Tibial artery (tissue), 4 donors: ENCODE measurements around the gene PHRF1.

Experiments used
- DNase-seq, 2 donors: peaks; one replicate each; pipeline ENCODE4 v3.0.0-alpha.2; 2019
- H3K27ac ChIP-seq, 2 donors: fragments of 200-600 bp; sonication (generic) in 1 of 2; 1 replicate in 1 of 2; 2 replicates in 1 of 2; pipeline ENCODE4 v1.5.1; 2018 to 2019; ENCODE audit warnings: mild to moderate bottlenecking in 1 of 2
- H3K27me3 ChIP-seq, 2 donors: fragments of 200-600 bp; sonication (generic) in 1 of 2; one replicate each; pipeline versions ENCODE4 v1.5.1 to v1.6.0; 2016 to 2019
- H3K36me3 ChIP-seq, 3 donors: fragments of 200-600 bp; sonication (generic) in 2 of 3; one replicate each; pipeline ENCODE4 v1.5.1; 2016 to 2019; ENCODE audit warnings: mild to moderate bottlenecking in 2 of 3
- H3K4me1 ChIP-seq, 4 donors: fragments of 200-600 bp; sonication (generic) in 2 of 4; 1 replicate in 3 of 4; 2 replicates in 1 of 4; pipeline ENCODE4 v1.5.1; 2016 to 2019
- H3K4me3 ChIP-seq, 2 donors: fragments of 200-600 bp; sonication (generic) in 1 of 2; 1 replicate in 1 of 2; 2 replicates in 1 of 2; pipeline ENCODE4 v1.5.1; 2018 to 2019; ENCODE audit warnings: mild to moderate bottlenecking in 2 of 2
- H3K9me3 ChIP-seq, 3 donors: fragments of 200-600 bp; sonication (generic) in 1 of 3; one replicate each; pipeline ENCODE4 v1.5.1; 2016 to 2019
- CTCF ChIP-seq, 2 experiments: fragments of 200-600 bp in 1 of 2; fragments of 450-650 bp in 1 of 2; IDR thresholded peaks; one replicate each; pipeline ENCODE4 v1.5.1; 2017 to 2019; ENCODE audit warnings: antibody characterized with exemption in 2 of 2, mild to moderate bottlenecking in 1 of 2, moderate library complexity in 1 of 2
- intact Hi-C: fragments of 100-400 bp; cut with DNase I; formaldehyde crosslinking; loops from one replicate; pipeline ENCODE4 v1.15.0; 2023; ENCODE audit warnings: low total_unique reads

PHRF1 gene

GRCh38 chr11:619628-620050 is 43.4 kb downstream of the PHRF1 start:
- peaks cover 0 to 44% (median 5%) of the 10 kb centered on the region in 3 donors for H3K36me3 ChIP-seq
- no peak for DNase-seq
- H3K9me3 ChIP-seq: no peaks in the 10 kb centered on the region
- no peak overlapping the region for H3K4me3 ChIP-seq
- peaks cover 0 to 1% of the 10 kb centered on the region in 2 donors for H3K27me3 ChIP-seq
- intact Hi-C loops: no loop called here
- peaks cover 0 to 14% (median 9%) of the 10 kb centered on the region in 4 donors for H3K4me1 ChIP-seq
- H3K27ac ChIP-seq: no peak overlapping the region
- TF ChIP-seq CTCF (IDR thresholded peaks at IDR 0.05): no peak

- TF ChIP-seq CTCF (IDR thresholded peaks at IDR 0.05): no peak
- Histone ChIP-seq H3K27me3 (peaks cover 0 to 5% of the 10 kb centered on the region in 2 donors), H3K4me1 (peaks cover 0 to 8% (median 4%) of the 10 kb centered on the region in 4 donors), H3K27ac (no peak overlapping the region), H3K4me3 (no peak overlapping the region), H3K36me3 (peaks cover 0 to 46% (median 5%) of the 10 kb centered on the region in 3 donors), H3K9me3 (no peaks in the 10 kb centered on the region)
- intact Hi-C loops: no loop called here
- DNase-seq: no peak
Observed at GRCh38 chr11:620201-620600, 43.9 kb downstream of the PHRF1 start.

- H3K4me1 ChIP-seq: peaks cover 0 to 3% (median 2%) of the 10 kb centered on the region in 4 donors
- H3K4me3 ChIP-seq: no peak overlapping the region
- H3K9me3 ChIP-seq: no peaks in the 10 kb centered on the region
- peaks cover 0 to 46% (median 5%) of the 10 kb centered on the region in 3 donors for H3K36me3 ChIP-seq
- intact Hi-C loops: no loop called here
- no peak overlapping the region for H3K27ac ChIP-seq
- no peak for TF ChIP-seq CTCF (IDR thresholded peaks at IDR 0.05)
- no peak for DNase-seq
- H3K27me3 ChIP-seq: peaks cover 0 to 5% of the 10 kb centered on the region in 2 donors
Observed at GRCh38 chr11:620935-621814, 44.9 kb downstream of the PHRF1 start.

- intact Hi-C loops: no loop called here
- TF ChIP-seq CTCF (IDR thresholded peaks at IDR 0.05): no peak
- peaks cover 0 to 7% (median 1%) of the 10 kb centered on the region in 4 donors for H3K4me1 ChIP-seq
- peaks cover 0 to 46% (median 5%) of the 10 kb centered on the region in 3 donors for H3K36me3 ChIP-seq
- no peak for DNase-seq
- H3K27ac ChIP-seq: no peak overlapping the region
- no peak overlapping the region for H3K4me3 ChIP-seq
- H3K27me3 ChIP-seq: peaks cover 0 to 5% of the 10 kb centered on the region in 2 donors
- no peaks in the 10 kb centered on the region for H3K9me3 ChIP-seq
Observed at GRCh38 chr11:621838-622237, 45.6 kb downstream of the PHRF1 start.

- no peak overlapping the region for H3K27ac ChIP-seq
- H3K27me3 ChIP-seq: peaks cover 0 to 5% of the 10 kb centered on the region in 2 donors
- intact Hi-C loops: no loop called here
- TF ChIP-seq CTCF (IDR thresholded peaks at IDR 0.05): no peak
- no peak for DNase-seq
- no peaks in the 10 kb centered on the region for H3K9me3 ChIP-seq
- H3K4me3 ChIP-seq: no peak overlapping the region
- H3K4me1 ChIP-seq: peaks cover 0 to 7% (median 2%) of the 10 kb centered on the region in 4 donors
- peaks cover 0 to 40% (median 0%) of the 10 kb centered on the region in 3 donors for H3K36me3 ChIP-seq
Observed at GRCh38 chr11:623349-623869, 47.1 kb downstream of the PHRF1 start.
